ENCODE data around the gene RRAGD. TPM values are rescaled to one million over a fixed set of nuclear protein-coding genes. Genes with fewer than 3 reads are reported as not detected.
A peak's percentile ranks its signal among the peaks of the same experiment; 100 is the strongest.

The RRAGD gene
- total RNA-seq, 1 donor from 2014 or later = 62.9 TPM

DNA sequence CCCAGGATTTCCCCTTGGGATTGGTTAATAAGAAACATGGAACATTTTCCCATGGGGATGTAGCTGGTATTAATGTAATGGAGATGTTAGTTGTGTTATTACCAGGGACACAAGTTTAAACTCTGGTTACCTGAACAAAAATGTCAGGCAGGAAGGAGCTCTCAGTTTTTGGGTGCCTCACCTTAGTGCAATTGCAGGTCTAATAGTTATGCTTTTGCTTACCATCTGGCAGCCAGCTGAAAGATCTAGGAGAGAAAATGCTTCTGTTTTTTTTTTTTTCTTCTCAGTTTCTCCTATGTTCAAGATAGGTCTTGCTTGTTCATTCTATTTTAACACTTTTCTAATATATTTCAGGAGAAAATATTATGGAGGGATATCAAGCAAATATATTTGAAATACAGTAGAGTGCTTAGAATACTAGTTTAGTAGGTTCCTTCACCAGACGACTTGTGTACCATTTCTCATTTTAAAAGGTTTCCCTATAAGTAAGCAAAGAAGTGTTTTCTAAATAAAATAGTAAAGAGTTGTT is 55.4 kb downstream of the RRAGD start:
- DNase-seq (no peak), ATAC-seq (no peak)
- Histone ChIP-seq H3K4me3 (no peak overlapping the region), H3K9me3 (no peaks in the 10 kb centered on the region), H3K27me3 (ENCODE audit: low read depth) (no peaks in the 10 kb centered on the region), H3K4me1 (peaks cover 7% of the 10 kb centered on the region), H3K27ac (no peak overlapping the region), H3K36me3 (no peaks in the 10 kb centered on the region)
- TF ChIP-seq, protein P1, sequence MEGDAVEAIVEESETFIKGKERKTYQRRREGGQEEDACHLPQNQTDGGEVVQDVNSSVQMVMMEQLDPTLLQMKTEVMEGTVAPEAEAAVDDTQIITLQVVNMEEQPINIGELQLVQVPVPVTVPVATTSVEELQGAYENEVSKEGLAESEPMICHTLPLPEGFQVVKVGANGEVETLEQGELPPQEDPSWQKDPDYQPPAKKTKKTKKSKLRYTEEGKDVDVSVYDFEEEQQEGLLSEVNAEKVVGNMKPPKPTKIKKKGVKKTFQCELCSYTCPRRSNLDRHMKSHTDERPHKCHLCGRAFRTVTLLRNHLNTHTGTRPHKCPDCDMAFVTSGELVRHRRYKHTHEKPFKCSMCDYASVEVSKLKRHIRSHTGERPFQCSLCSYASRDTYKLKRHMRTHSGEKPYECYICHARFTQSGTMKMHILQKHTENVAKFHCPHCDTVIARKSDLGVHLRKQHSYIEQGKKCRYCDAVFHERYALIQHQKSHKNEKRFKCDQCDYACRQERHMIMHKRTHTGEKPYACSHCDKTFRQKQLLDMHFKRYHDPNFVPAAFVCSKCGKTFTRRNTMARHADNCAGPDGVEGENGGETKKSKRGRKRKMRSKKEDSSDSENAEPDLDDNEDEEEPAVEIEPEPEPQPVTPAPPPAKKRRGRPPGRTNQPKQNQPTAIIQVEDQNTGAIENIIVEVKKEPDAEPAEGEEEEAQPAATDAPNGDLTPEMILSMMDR (IDR thresholded peaks at IDR 0.05) = no peak
- intact Hi-C loops (cut with DNase I) = no loop called here

DNA sequence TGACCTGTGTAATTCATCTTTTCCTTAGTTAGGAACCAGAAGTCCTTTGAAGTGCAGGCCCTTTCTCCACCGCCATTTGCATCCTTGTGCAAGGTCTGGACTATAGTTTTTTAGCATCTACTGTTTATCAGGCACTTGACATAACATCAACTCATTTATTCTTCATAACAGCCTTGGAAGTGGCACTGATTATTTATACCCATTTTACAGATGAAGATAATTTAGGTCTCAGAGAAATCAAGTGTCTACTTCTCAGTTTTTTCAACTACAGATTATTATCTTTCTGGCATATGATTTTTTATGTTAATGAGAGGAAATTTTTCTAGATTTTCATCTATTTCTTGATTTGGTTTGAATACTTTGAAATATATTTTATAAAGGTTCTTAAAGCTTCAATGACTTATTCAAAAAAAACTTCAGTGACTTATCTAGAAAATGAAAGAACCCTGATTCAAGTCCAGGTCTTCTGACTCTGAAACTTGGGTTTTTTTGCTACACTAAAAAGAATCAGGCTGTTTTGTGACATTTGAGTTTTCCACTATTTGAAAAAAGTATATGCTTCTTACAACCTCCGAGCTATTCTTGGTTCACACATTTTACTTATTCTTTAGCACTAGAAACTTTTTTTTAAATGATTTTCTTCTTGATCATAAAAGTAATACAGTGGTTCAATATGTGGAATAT is 56.4 kb downstream of the RRAGD start:
- ATAC-seq = no peak
- H3K4me1 ChIP-seq = peaks cover 16% of the 10 kb centered on the region
- TF ChIP-seq, protein P1 (IDR thresholded peaks at IDR 0.05) = no peak

DNA sequence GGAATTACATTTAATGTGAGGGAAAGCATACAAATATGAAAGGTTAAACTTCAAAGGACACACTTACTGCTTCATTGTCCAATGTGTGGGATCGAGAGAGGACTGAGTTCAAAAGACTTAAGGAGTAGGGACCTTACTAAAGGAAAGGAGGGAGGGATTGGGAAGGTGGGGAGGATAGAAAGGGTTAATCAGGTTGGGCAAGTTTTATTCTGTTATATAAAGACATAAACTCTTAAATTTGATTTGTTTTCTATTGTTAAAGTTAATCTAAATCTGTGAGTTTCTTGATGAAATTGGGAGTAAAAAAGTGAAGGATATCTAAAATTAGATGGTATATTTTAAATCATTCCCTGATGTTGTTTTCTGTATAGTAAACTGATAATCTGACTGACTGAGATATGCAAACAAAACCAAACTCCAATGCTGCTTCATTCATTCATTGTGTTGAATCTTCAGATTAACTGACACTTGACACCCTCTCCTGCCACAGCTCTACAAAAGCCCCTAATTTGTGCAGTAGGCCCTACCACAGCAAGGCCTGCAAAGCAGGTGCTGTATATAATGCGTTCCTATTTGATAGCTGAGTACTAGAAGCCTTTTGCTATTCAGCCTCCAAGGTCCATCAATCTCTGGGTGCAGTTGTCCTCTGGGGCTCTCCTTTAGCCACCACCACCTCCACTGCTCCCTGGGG is 58.2 kb downstream of the RRAGD start:
- Histone ChIP-seq H3K4me3 (no peak overlapping the region), H3K4me1 (peaks cover 33% of the 10 kb centered on the region), H3K27me3 (ENCODE audit: low read depth) (no peaks in the 10 kb centered on the region), H3K9me3 (no peaks in the 10 kb centered on the region), H3K27ac (peak overlapping the region; percentile 99), H3K36me3 (no peaks in the 10 kb centered on the region)
- intact Hi-C loops (cut with DNase I) = no loop called here
- TF ChIP-seq, protein P1 (IDR thresholded peaks at IDR 0.05) = no peak
- ATAC-seq (no peak), DNase-seq (no peak)

More for the DNA sequence above, 56.4 kb downstream of the RRAGD start:
- no peaks in the 10 kb centered on the region for H3K9me3 ChIP-seq
- H3K27ac ChIP-seq = no peak overlapping the region
- no peaks in the 10 kb centered on the region for H3K27me3 ChIP-seq (ENCODE audit: low read depth)
- H3K36me3 ChIP-seq = no peaks in the 10 kb centered on the region
- no peak overlapping the region for H3K4me3 ChIP-seq
- intact Hi-C loops (cut with DNase I) = no loop called here
- DNase-seq = no peak

DNA sequence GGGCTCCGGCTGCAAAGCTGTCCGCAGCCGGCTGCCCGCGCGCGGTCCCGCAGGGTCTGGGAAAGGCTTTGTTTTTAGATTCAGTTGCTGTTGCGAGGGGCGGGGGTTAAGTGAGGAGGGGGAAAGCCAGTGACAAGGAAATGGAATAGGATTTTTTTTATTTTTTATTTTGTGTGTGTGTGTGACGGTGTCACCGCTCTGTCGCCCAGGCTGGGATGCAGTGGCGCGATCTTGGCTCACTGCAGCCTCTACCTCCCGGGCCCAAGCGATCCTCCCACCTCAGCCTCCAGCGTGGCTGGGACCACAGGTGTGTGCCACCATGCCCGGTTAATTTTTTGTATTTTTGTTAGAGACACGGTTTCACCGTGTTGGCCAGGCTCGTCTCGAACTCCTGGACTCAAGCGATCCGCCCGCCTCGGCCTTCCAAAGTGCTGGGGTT is 58.9 kb downstream of the RRAGD start:
- intact Hi-C loops (cut with DNase I) = no loop called here

More for the DNA sequence above, 58.9 kb downstream of the RRAGD start:
- Histone ChIP-seq H3K4me1 (peaks cover 40% of the 10 kb centered on the region), H3K9me3 (no peaks in the 10 kb centered on the region), H3K27me3 (ENCODE audit: low read depth) (no peaks in the 10 kb centered on the region), H3K36me3 (no peaks in the 10 kb centered on the region), H3K4me3 (peak overlapping the region; percentile 88), H3K27ac (peak overlapping the region; percentile 99)
- ATAC-seq (no peak), DNase-seq (no peak)
- TF ChIP-seq, protein P1 (IDR thresholded peaks at IDR 0.05) = no peak
